ENCODE measurements around the gene AKAP8L.
A peak's percentile ranks its signal among the peaks of the same experiment; 100 is the strongest.

AKAP8L gene

DNA sequence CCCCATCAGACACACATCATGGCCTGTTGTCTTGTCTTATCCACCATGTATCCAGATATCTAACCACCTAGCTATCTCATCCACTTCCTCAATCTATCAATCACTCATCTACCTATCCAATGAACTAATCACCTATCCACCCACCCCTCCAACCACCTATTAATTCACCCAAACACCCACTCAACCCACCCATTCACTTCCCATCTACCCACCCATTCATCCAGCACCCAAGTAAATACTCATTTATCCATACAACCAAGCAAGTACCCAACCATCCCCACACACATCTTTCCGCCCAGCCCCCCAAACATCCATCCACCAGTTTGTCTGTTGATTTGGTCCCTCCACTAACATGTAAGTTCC, 31.7 kb upstream of the AKAP8L start:
- Histone ChIP-seq H3K27ac (no peak overlapping the region), H3K4me3 (no peak overlapping the region), H3K9me3 (ENCODE audit: low read depth, low read length) (no peaks in the 10 kb centered on the region), H3K9ac (ENCODE audit: insufficient read length) (no peak overlapping the region), H3K36me3 (ENCODE audit: insufficient read depth, low read length) (no peaks in the 10 kb centered on the region)
- TF ChIP-seq POLR2AphosphoS5 (IDR thresholded peaks at IDR 0.05; ENCODE audit: borderline replicate concordance, low read depth, low read length) (no peak), FOXP2 (optimal IDR thresholded peaks at IDR 0.05; ENCODE audit: control extremely low read depth, extremely low read length, insufficient read depth) (no peak), EZH2 (IDR thresholded peaks at IDR 0.05) (no peak)
- no peak for DNase-seq (ENCODE audit: low read depth, low spot score)

- H3K9me3 ChIP-seq (ENCODE audit: low read depth, low read length): no peaks in the 10 kb centered on the region
- H3K4me3 ChIP-seq: peak within 1 kb of the TSS; percentile 75
- DNase-seq (ENCODE audit: low read depth, low spot score): no peak
- no peak for TF ChIP-seq POLR2AphosphoS5 (IDR thresholded peaks at IDR 0.05; ENCODE audit: borderline replicate concordance, low read depth, low read length)
- no peak for TF ChIP-seq FOXP2 (optimal IDR thresholded peaks at IDR 0.05; ENCODE audit: control extremely low read depth, extremely low read length, insufficient read depth)
- TF ChIP-seq EZH2 (IDR thresholded peaks at IDR 0.05): no peak
- H3K9ac ChIP-seq (ENCODE audit: insufficient read length): peak within 1 kb of the TSS; percentile 32
- H3K27ac ChIP-seq: no peak within 1 kb of the TSS
- no peaks in the 10 kb centered on the region for H3K36me3 ChIP-seq (ENCODE audit: insufficient read depth, low read length)
Observed at GRCh38 chr19:15449620-15450527, 31.1 kb upstream of the AKAP8L start, which contains the start of gene WIZ. Gene WIZ, minus strand, starts transcription at chr19:15449956. Its CDS starts 1,649 bp downstream, at chr19:15448307.

- peak overlapping the region; percentile 32 for H3K9ac ChIP-seq (ENCODE audit: insufficient read length)
- peak overlapping the region; percentile 75 for H3K4me3 ChIP-seq
- H3K36me3 ChIP-seq (ENCODE audit: insufficient read depth, low read length): no peaks in the 10 kb centered on the region
- no peak for TF ChIP-seq FOXP2 (optimal IDR thresholded peaks at IDR 0.05; ENCODE audit: control extremely low read depth, extremely low read length, insufficient read depth)
- no peak for TF ChIP-seq POLR2AphosphoS5 (IDR thresholded peaks at IDR 0.05; ENCODE audit: borderline replicate concordance, low read depth, low read length)
- TF ChIP-seq EZH2 (IDR thresholded peaks at IDR 0.05): no peak
- no peak for DNase-seq (ENCODE audit: low read depth, low spot score)
- H3K9me3 ChIP-seq (ENCODE audit: low read depth, low read length): no peaks in the 10 kb centered on the region
- H3K27ac ChIP-seq: no peak overlapping the region
Observed at GRCh38 chr19:15448778-15449619, 30.2 kb upstream of the AKAP8L start.

DNA sequence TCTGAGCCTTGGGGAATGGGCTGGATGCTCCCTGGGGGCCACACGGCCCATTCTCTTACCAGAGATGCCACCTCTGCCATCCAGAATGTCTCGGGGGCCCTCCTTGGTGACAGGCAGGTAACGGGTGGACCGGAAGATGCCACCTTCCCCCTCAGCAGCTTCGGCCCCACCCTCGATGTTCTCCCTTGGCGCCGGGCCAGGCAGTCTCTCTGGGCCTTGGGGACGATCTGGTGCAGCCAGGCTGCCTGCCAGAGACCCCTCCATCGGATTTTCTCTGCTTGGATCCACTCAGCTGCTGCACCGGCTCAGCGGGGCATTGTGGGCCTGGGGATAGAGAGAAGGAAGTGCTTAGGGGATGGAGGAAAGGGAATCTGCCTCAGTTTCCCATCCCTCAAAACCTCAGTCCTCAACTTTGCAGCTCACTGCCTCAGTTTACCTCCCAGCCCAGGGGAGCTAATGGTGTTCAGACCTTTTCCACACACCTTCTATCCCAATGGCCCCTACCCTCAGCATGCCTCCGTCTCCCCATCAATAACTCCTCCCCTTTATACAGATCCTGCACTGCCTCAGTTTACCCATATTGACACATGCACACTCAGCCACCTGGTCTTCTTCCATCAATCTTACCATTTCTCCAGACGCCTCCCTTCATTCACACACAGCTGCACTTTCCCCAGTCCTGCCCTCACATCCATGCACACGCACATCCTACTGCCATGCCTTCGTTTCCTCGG, 29.4 kb upstream of the AKAP8L start:
- Histone ChIP-seq H3K4me3 (no peak overlapping the region), H3K36me3 (ENCODE audit: insufficient read depth, low read length) (no peaks in the 10 kb centered on the region), H3K9me3 (ENCODE audit: low read depth, low read length) (no peaks in the 10 kb centered on the region), H3K27ac (no peak overlapping the region), H3K9ac (ENCODE audit: insufficient read length) (no peak overlapping the region)
- TF ChIP-seq EZH2 (IDR thresholded peaks at IDR 0.05) (no peak), FOXP2 (optimal IDR thresholded peaks at IDR 0.05; ENCODE audit: control extremely low read depth, extremely low read length, insufficient read depth) (no peak), POLR2AphosphoS5 (IDR thresholded peaks at IDR 0.05; ENCODE audit: borderline replicate concordance, low read depth, low read length) (no peak)
- no peak for DNase-seq (ENCODE audit: low read depth, low spot score)

GRCh38 chr19:15447057-15447456, 28.3 kb upstream of the AKAP8L start:
- TF ChIP-seq POLR2AphosphoS5 (IDR thresholded peaks at IDR 0.05; ENCODE audit: borderline replicate concordance, low read depth, low read length) (no peak), FOXP2 (optimal IDR thresholded peaks at IDR 0.05; ENCODE audit: control extremely low read depth, extremely low read length, insufficient read depth) (no peak), EZH2 (IDR thresholded peaks at IDR 0.05) (no peak)
- Histone ChIP-seq H3K4me3 (no peak overlapping the region), H3K9me3 (ENCODE audit: low read depth, low read length) (no peaks in the 10 kb centered on the region), H3K36me3 (ENCODE audit: insufficient read depth, low read length) (no peaks in the 10 kb centered on the region), H3K9ac (ENCODE audit: insufficient read length) (no peak overlapping the region), H3K27ac (no peak overlapping the region)
- no peak for DNase-seq (ENCODE audit: low read depth, low spot score)

GRCh38 chr19:15445807-15446376, 27.1 kb upstream of the AKAP8L start:
- DNase-seq (ENCODE audit: low read depth, low spot score): no peak
- Histone ChIP-seq H3K4me3 (no peak overlapping the region), H3K9ac (ENCODE audit: insufficient read length) (no peak overlapping the region), H3K36me3 (ENCODE audit: insufficient read depth, low read length) (no peaks in the 10 kb centered on the region), H3K9me3 (ENCODE audit: low read depth, low read length) (no peaks in the 10 kb centered on the region), H3K27ac (no peak overlapping the region)
- no peak for TF ChIP-seq FOXP2 (optimal IDR thresholded peaks at IDR 0.05; ENCODE audit: control extremely low read depth, extremely low read length, insufficient read depth)
- no peak for TF ChIP-seq POLR2AphosphoS5 (IDR thresholded peaks at IDR 0.05; ENCODE audit: borderline replicate concordance, low read depth, low read length)
- TF ChIP-seq EZH2 (IDR thresholded peaks at IDR 0.05): no peak

- no peaks in the 10 kb centered on the region for H3K9me3 ChIP-seq (ENCODE audit: low read depth, low read length)
- no peak overlapping the region for H3K4me3 ChIP-seq
Observed at GRCh38 chr19:15445227-15445605, 26.4 kb upstream of the AKAP8L start.

More at GRCh38 chr19:15445227-15445605, 26.4 kb upstream of the AKAP8L start:
- no peak overlapping the region for H3K27ac ChIP-seq
- DNase-seq (ENCODE audit: low read depth, low spot score): no peak
- no peaks in the 10 kb centered on the region for H3K36me3 ChIP-seq (ENCODE audit: insufficient read depth, low read length)
- no peak for TF ChIP-seq EZH2 (IDR thresholded peaks at IDR 0.05)
- no peak for TF ChIP-seq POLR2AphosphoS5 (IDR thresholded peaks at IDR 0.05; ENCODE audit: borderline replicate concordance, low read depth, low read length)
- TF ChIP-seq FOXP2 (optimal IDR thresholded peaks at IDR 0.05; ENCODE audit: control extremely low read depth, extremely low read length, insufficient read depth): no peak
- no peak overlapping the region for H3K9ac ChIP-seq (ENCODE audit: insufficient read length)
